ENCODE measurements around the gene CPD. TPM values are rescaled to one million over a fixed set of nuclear protein-coding genes. Genes with fewer than 3 reads are reported as not detected.
"Not testable (repeated sequence)": the region's sequence is repeated elsewhere in the genome, so short reads cannot be mapped to it uniquely, and the experiment has no call there.

Gene CPD
- total and polyA plus RNA-seq, 7 donors, result 3.9 to 99.5 (median 33.7) TPM

DNA sequence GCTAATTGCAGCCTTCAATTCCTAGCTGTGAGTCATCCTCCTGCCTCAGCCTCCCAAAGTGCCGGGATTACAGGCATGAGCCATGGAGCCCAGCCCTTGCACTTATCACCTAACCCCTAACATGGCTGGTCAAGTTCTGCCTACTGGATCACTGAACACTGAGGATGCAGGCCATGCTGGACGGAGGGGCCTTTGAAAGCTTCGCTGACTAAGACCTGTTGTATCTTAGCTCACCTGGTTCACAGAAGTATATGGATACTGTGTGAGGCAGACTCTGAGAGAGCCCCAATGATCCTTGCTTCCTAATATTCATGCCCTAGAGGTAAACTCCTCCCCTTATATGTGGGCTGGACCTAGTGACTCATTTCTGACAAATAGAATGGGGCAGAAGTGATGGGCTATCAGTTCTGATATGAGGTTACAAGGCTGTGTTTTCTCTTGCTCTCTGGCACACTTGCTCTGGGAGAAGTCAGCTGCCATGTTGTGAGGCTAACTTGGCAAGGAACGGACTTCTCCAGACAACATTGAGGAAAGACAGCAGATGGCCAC lies 33.1 kb upstream of the CPD start:
- Histone ChIP-seq H3K9me3 (no peaks in the 10 kb centered on the region), H3K4me1 (peaks cover 0 to 5% (median 3%) of the 10 kb centered on the region in 4 donors), H3K27me3 (no peaks in the 10 kb centered on the region), H3K27ac (peak overlapping the region in 2 of 4 donors; percentile 31 to 64), H3K4me3 (no peak overlapping the region), H3K36me3 (no peaks in the 10 kb centered on the region)
- intact Hi-C loops (cut with DNase I), result no loop called here
- no peak for TF ChIP-seq EP300 (IDR thresholded peaks at IDR 0.05)
- DNase-seq, result no peak
- WGBS, 2 donors, result 84 to 90% methylated on average over 4 of the region's 4 CpGs

DNA sequence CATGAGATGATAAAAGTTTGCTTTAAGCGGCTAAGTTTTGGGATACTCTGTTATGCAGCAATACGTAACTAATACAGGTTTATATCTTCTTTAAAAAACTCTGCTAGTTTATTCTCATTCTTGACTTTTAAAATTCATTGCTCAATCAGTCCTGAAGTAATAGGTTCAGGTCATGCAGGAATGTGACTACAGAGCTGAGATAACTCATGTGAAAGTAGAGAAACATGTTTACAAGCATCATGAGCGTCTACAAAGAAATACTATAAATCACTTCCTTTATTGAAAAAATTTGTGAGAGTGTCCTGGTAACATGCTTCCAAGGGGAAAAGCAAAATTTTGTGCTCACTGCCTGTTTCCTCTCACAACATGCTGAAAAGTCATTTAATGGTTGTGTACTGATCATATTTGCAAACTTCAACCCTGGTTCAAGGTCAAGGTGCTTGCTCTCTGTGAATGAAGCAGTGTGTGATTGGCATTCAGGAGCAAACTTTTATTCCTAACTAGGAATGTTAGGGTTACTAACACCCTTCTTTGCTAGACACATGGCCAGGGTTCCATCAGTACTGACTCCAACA lies 32.4 kb upstream of the CPD start:
- H3K27ac ChIP-seq, result no peak overlapping the region
- H3K9me3 ChIP-seq, result no peaks in the 10 kb centered on the region
- no peaks in the 10 kb centered on the region for H3K27me3 ChIP-seq
- intact Hi-C loops (cut with DNase I), result no loop called here
- WGBS, 2 donors, result 79 to 84% methylated on average over 3 of the region's 3 CpGs
- DNase-seq, result no peak
- H3K36me3 ChIP-seq, result no peaks in the 10 kb centered on the region
- H3K4me3 ChIP-seq, result no peak overlapping the region
- no peaks in the 10 kb centered on the region for H3K4me1 ChIP-seq
- TF ChIP-seq POLR2A (IDR thresholded peaks at IDR 0.05) (no peak), POLR2AphosphoS5 (IDR thresholded peaks at IDR 0.05) (no peak), EP300 (IDR thresholded peaks at IDR 0.05) (no peak)
- TF ChIP-seq, protein P1, sequence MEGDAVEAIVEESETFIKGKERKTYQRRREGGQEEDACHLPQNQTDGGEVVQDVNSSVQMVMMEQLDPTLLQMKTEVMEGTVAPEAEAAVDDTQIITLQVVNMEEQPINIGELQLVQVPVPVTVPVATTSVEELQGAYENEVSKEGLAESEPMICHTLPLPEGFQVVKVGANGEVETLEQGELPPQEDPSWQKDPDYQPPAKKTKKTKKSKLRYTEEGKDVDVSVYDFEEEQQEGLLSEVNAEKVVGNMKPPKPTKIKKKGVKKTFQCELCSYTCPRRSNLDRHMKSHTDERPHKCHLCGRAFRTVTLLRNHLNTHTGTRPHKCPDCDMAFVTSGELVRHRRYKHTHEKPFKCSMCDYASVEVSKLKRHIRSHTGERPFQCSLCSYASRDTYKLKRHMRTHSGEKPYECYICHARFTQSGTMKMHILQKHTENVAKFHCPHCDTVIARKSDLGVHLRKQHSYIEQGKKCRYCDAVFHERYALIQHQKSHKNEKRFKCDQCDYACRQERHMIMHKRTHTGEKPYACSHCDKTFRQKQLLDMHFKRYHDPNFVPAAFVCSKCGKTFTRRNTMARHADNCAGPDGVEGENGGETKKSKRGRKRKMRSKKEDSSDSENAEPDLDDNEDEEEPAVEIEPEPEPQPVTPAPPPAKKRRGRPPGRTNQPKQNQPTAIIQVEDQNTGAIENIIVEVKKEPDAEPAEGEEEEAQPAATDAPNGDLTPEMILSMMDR (IDR thresholded peaks at IDR 0.05), result no peak

DNA sequence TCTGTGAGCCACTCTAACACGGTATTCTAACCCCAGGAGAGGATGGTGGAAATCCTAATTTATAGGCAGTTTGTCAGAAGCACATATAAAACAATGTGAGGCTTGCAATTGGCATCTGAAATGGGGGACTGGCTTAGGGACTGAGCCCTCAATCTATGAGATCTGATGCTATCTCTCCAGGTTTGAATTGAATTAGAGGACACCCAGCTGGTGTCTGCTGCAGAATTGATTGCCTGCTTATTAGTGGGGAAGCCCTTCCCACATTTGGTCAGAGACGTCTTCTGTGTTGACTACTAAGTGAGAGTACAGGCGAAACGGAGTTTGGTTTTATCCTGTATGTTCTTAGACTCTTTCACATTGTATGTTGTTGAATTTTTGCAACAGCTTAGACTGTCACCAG lies 31.2 kb upstream of the CPD start:
- DNase-seq, result no peak
- no peaks in the 10 kb centered on the region for H3K9me3 ChIP-seq
- H3K4me1 ChIP-seq, result no peaks in the 10 kb centered on the region
- WGBS, 2 donors, result 73 to 85% methylated on average over 4 of the region's 4 CpGs
- no peak overlapping the region for H3K4me3 ChIP-seq
- H3K27me3 ChIP-seq, result no peaks in the 10 kb centered on the region
- no peak for TF ChIP-seq POLR2AphosphoS5 (IDR thresholded peaks at IDR 0.05)
- TF ChIP-seq EP300 (IDR thresholded peaks at IDR 0.05), result no peak
- TF ChIP-seq, protein P1 (IDR thresholded peaks at IDR 0.05), result no peak
- no peak for TF ChIP-seq POLR2A (IDR thresholded peaks at IDR 0.05)
- intact Hi-C loops (cut with DNase I), result no loop called here
- no peaks in the 10 kb centered on the region for H3K36me3 ChIP-seq
- no peak overlapping the region for H3K27ac ChIP-seq

DNA sequence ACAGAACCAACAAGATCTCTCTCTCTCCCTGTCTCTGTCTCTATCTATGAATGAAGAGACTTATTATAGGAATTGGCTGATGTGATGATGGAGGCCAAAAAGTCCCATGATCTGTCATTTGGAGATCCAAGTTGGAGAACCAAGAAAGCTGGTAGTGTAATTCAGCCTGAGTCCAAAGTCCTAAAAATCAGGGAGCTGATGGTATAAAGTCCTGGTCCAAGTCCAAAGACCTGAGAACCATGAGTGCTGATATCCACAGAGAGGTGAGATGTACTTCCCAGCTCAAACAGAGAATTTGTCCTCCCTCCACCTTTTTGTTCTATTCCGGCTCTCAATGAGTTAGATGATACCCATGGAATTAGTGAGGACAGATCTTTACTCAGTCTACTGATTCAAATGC lies 29.5 kb upstream of the CPD start:
- Histone ChIP-seq H3K4me1 (no peaks in the 10 kb centered on the region), H3K27ac (no peak overlapping the region), H3K9me3 (no peaks in the 10 kb centered on the region), H3K27me3 (no peaks in the 10 kb centered on the region), H3K36me3 (no peaks in the 10 kb centered on the region), H3K4me3 (no peak overlapping the region)
- WGBS, 2 donors, result 91 to 100% methylated on average over 1 of the region's 1 CpG
- no peak for DNase-seq
- intact Hi-C loops (cut with DNase I), result no loop called here
- TF ChIP-seq POLR2A (IDR thresholded peaks at IDR 0.05) (no peak), EP300 (IDR thresholded peaks at IDR 0.05) (no peak), POLR2AphosphoS5 (IDR thresholded peaks at IDR 0.05) (no peak)
- TF ChIP-seq, protein P1 (IDR thresholded peaks at IDR 0.05), result no peak

DNA sequence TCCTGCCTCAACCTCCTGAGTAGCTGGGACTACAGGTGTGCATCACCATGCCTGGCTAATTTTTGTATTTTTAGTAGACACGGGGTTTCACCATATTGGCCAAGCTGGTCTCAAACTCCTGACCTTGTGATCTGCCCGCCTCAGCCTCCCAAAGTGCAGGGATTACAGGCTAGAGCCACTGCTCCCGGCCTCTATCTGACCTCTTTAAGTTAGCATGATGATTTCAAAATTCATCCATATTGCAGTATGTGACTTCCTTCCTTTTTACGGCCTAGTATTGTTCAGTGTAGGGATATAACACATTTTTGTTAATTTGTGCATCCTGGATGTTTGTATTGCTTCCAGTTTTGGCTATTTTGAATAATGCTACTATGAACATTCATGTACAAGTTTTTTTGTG lies 27.5 kb upstream of the CPD start:
- H3K4me3 ChIP-seq; H3K36me3 ChIP-seq; H3K9me3 ChIP-seq; intact Hi-C loops (cut with DNase I); H3K27ac ChIP-seq; DNase-seq; H3K4me1 ChIP-seq; H3K27me3 ChIP-seq: not testable (repeated sequence)
- 90 to 94% methylated on average over 4 of the region's 4 CpGs for WGBS, 2 donors

DNA sequence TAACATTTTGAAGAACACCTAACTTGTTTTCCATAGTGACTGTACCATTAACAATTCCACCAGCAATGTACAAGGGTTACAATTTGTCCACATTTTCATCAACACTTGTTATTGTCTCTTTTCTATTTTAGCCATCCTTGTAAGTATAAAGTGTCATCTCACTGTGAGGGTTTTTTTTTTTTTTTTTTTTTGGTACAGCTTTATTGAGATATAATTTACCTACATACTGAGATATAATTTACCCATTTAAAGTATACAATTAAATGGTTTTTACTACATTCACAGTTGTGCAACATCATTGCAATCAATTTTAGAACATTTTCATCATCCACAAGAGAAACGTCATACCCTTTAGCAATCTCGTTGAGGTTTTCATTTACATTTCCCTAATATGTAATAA lies 27.0 kb upstream of the CPD start:
- Histone ChIP-seq H3K27me3 (no peaks in the 10 kb centered on the region), H3K27ac (no peak overlapping the region), H3K4me3 (no peak overlapping the region), H3K4me1 (no peaks in the 10 kb centered on the region), H3K36me3 (no peaks in the 10 kb centered on the region), H3K9me3 (no peaks in the 10 kb centered on the region)
- 80 to 97% methylated on average over 2 of the region's 2 CpGs for WGBS, 2 donors
- intact Hi-C loops (cut with DNase I), result no loop called here
- TF ChIP-seq, protein P1 (IDR thresholded peaks at IDR 0.05), result no peak
- TF ChIP-seq EP300 (IDR thresholded peaks at IDR 0.05) (no peak), POLR2AphosphoS5 (IDR thresholded peaks at IDR 0.05) (no peak), POLR2A (IDR thresholded peaks at IDR 0.05) (no peak)
- no peak for DNase-seq

Measured in sigmoid colon (tissue), 7 donors.